T-helper 9 cell (primary cell): ENCODE measurements around the gene USH1G.
"Not testable (repeated sequence)": the region's sequence is repeated elsewhere in the genome, so short reads cannot be mapped to it uniquely, and the experiment has no call there.

Experiments
- DNase-seq: peaks from one replicate; pipeline ENCODE4 v3.0.0-alpha.2; 2020

Gene USH1G

DNA sequence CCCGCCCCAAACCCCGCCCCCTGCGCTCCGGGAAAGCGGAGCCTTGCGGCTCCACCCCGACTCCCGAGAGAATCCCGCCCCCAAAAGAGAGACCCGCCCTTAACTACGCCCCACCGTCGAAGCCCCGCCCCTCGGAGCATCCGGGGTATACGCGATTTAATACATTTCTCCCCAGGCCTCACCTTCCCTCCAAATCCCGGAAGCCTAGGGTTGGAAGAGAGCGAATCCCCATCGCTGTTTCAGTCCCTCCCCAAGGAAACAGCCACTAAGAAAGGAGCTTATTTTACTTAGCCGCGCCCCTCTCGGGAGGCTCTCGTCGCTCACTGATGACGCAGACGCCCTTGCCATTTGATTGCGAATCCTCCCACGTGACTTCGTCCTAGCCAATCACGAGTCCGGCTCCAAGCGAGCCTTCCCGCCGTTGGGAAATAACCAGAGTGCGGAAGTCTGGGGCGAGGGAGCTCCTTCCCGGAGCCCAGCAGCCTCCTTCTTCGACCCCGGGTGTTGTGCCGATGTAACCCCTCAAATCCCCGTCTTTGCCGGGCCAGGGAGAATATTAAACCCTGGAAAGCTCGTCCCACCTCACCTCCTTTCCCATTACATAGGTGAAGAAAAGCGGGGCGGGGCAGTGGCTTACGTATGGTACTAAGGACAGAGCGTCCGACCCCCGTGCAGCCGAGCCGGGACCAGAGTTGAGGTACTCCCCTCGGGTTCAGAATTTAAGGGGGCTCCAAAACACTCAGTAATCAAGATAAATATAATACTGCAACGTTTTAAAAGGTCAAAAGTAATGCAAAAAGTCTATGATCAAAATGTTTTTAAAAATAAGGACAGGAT, 49.8 kb downstream of the USH1G start:
- DNase-seq = peak; percentile 99

DNA sequence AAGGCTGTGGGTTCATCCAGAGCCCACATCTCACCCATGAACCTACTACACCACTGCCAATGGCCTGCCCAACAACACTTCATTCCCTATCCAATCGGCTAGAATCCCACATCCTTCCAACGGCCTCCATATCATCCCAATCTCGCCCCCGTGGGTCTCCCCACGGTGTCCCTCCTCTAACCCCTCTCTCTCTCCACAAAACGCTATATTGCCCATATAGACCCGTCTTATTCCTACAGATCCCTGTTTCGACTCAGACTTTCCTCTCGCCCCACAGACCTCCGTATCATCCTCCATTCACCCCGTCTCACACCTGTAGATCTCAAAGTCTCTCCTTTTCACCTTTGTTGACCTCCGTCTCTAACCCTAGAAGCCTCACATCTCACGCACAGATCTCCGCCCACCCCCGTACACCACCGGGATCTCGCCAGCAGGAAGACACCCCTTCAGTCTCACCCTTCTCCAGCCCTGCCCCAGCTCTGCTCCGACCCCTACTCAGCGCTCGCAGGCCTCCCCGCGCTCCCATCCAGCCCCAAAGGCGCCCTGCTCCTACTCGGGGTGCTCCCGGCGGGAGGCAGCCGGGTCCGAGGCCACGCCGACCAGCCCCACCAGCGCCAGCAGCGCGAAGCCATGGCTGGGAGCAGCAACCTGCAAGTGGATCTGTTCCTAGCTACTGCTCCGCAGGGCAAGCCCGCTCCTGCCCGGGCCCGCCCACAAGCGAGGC, 50.6 kb downstream of the USH1G start, which contains the start of gene FDXR:
TSS of gene FDXR (minus strand) at position 682 of the 724 bp plus-strand sequence. CDS start at position 632, 50 bp downstream.
- DNase-seq = no peak

DNA sequence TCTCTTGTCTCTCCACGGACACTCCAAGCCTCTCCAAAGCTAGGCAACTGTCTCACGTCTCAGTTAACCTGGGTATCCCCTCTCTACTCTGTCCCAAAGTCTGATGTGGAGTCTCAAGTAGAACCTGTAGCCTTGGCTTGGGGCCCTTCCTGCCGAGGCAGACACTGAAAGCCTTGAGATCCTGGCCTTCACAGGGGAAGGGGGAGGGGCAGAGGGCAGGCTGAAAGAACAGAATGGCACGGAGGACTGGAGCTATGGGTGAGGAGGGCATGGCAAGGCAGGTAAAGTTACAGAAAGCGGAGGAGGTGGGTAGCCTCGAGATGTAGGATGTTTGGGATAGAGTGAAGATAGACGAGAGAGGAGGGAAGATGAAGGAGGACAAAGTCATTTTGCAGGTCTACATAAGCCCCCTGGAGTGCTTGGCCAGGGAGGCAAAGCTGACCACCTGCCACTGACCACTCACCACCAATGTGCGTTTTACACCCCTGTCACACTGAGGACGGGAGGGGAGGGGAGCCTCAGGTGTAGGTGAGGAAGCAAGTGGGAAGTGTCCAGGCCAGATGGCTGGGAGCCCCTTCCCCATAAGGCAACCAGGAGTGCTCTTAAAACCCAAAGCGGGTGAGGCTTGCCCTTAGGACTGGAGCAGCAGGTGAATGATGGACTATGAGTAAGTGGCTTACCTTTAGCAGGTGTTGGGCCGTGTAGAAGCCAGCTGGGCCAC, 51.5 kb downstream of the USH1G start:
- DNase-seq = no peak

DNA sequence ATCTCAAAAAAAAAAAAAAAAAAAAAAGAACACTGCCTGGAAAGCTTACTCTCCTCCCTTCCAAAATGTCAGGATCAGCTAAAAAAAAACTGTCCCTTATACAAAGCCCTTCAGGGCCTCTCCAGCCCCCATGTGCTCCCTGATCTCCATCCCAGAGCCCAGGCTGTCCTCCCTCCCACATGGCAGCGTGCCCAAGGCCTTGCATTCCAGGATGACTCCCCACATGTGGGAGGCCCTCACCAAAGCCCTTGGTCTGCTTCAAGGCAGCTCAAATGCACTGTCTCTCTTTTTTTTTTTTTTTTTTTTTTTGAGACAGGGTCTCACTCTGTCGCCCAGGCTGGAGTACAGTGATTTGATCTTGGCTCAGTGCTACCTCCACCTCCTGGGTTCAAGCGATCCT, 52.5 kb downstream of the USH1G start:
- no peak for DNase-seq

DNA sequence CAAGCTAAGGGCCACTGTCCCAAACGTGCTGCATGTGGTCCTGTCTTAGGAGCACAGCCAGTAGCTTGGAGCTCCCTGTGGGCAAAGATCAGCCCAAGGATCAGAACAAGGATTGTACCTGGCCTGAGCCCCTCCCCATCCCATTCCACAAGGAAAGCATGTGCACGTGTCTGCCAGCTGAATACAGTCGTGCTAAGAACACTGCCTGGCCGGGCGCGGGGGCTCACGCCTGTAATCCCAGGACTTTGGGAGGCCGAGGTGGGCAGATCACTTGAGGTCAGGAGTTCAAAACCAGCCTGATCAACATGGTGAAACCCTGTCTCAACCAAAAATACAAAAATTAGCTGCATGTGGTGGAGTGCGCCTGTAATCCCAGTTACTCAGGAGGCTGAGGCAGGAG, 53.0 kb downstream of the USH1G start:
- not testable (repeated sequence) for DNase-seq

DNA sequence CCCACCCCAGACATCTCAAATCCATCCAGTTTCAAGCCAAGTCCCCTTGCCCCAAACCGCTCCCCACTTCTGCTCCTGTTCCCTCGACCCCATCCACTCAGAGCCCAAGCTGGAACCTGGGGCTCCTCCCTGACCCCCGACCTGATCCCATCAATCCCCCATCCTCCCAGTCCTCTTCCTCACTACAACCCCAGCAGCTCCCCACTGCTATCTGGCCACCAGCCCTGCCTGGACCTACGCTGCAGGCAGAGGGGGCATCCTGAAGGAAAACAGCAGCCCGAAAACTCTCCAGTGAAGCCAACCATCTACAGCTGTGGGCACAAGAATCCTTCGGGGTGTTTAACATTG, 54.2 kb downstream of the USH1G start:
- DNase-seq = no peak

DNA sequence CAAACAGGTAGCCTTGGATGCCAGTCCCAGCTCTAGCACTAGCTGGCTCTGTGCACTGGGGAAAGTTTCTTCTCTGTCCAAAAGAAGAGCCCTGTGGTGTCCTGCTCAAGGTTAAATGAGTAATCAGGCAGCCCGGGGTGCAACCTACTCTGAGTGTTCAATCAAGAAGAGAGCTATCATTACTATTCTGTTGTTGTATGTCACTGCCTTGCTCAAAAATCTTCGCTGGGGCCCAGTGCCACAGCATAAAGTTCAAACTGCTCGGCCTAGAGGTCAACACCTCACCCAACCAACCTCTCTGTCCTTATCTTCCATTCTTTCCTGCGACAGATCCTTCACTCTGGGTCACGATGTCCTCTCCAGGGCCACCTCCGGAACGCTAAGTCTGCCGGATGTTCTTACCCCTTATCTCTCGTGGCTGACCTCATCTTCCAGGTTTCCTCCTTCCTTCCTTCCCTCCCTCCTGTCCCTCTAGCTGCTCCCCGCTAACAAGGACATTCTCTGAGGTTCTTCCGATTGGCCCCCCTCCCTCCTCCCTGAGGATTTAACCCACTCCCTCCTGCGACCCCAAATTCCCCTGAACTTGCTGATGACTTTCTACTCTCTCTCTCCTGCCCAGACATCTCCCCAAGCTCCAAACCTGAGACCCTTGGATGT, 54.7 kb downstream of the USH1G start:
- DNase-seq = no peak

DNA sequence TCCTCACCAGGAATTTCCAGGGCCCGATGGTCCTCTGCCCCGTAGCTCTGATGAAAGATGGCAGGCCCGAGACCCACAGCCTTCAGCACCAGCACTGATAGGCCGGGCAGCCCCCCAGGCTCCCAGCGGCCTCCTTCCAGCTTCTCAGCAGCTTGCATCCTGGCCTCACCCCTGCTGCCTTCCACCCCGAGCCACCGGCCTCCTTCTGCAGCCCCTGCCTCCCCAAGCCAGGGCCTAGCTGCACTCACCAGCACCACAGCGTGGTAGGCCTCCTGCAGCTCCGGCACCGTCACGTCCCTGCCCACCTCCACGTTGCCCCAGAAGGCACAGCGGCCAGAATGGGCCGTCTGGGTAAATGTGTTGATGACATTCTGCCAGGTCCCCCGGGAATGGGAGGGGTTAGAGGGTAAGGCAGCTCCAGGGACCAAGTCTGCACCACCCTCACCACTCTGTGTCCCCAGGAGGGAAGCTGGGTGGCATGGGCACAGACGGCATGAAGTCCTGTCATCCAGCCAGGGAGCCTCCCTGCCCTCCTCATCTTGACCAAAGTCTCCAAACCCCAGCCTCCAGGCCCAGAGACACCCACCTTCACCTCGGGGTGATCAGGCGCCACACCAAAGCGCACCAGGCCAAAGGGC, 56.7 kb downstream of the USH1G start:
- no peak for DNase-seq
